HG02588 (cell line): ENCODE data around the gene BICD2.
A peak's percentile ranks its signal among the peaks of the same experiment; 100 is the strongest.

Experiments
- ATAC-seq: cut with Tn5 transposase; IDR thresholded peaks from one replicate; pipeline ENCODE4 v1.9.1; 2021; ENCODE audit warnings: mild to moderate bottlenecking, moderate library complexity; ENCODE audit not compliant: unreplicated experiment

BICD2 gene

DNA sequence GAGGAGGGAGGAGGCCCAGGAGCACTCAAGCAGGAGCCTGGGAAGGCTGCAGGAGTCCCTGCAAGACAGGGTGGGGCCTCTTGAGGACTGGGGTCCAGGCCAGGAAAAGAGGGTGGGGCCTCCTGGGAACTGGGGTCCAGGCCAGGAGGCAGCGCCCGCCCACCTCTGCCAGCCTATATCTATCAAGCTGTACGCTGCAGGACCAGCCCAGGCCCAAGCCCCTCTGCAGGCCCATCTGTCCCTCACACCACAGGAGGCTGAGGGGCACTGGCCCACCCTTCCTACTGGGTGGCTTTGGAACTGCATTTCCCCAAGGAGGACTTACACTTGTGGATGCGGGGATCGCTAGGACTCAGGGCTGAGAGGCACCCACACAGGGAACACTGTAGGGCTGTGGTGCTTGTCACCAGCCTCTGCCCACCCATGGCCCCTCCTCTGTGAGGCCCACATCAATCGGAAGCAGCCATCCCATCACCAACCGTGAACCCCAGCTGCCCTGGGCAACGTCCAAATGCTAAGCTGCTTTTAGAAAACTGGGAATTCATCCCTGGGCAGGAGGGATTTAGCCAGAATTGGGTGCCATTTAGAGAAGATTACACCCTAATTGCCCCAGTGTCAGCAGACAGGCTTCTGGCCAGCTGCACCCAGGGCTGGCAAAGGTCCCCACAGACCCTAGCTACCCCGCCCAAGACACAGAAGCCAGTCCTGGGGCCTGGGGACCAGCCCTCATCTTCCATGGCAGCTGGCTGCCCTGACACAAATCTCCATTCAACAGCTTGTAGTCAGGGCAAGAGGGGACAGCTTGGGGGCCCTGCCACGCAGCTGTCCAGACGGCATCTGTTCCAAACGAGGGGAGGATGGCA lies 15.3 kb downstream of the BICD2 start:
- ATAC-seq = no peak

GRCh38 chr9:92748233-92748497 lies 16.5 kb downstream of the BICD2 start:
- no peak for ATAC-seq

DNA sequence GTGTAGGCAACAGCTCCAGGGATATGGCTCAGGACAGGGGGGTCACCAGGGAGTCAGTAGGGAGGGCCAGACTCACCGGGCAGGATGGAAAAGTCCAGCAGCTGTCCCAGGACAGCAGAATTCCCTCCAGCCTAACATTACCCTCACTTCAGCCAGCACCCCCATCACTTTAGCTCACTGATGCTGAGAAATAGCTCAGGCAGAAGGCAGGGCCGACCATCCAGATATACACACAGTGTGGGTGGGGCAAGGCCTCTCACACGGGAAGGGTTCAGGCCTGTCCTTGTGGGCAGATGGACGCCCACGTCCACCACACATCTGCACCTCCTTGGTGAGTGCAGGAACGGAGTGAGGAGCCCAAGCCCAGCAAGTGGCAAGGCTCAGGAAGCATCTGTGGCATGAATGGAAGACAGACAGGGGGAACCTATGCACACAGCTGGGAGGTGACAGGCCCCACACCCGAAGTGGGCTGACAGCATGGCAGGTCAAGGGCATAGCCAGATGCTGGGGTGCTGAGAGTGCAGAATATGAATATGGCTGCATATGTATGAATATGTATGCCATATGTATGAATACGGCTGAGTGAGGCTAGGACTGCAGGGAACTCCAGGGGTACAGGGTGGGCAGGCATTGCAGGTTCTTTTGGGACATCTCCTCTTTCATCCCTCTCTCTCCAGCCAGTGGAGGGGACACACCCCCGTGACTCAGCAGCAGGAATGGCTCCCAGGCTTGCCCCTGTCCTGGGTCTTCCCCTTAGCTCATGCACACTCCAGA lies 17.0 kb downstream of the BICD2 start:
- no peak for ATAC-seq

DNA sequence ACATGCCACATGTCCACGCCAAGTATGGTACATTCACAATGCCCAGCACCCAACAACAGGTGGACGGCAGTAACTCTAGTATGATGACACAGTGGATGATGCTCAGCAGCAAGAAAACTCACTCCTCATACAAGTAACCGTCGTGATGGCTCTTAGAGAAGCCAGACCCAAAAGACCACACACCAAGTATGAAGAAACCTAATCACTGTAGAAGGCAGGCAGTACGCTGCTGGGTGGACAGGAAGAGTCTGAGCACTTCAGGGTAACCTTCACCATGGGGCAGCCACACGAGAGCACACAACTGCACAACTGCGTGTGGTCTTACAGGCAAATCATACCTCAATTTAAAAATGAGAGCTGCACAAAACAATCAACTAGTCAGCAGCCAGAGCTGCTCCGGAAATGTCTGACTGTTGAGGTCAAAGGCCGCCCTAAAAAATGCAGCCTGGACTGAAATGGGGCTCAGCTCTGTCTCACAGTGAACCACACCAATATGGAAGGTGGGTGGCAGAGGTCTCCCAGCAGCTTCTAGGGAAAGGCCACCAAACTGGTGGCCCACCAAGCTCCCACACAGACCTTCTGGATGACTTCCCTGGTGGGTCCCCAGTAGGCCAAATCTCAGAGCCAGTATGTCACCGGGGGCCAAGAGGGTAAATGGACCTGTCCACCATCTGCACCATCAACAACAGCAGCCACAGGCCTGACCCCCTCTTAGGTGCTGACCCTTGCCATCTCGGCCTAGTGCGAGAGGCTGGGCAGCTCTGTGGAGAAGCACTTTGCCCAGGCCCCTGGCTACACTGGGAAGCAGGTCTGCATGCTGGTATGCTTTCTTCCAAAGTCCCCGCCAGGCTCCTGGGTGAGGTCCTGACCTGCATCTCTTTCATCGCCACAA lies 17.8 kb downstream of the BICD2 start:
- ATAC-seq = no peak

- ATAC-seq = no peak
Observed at GRCh38 chr9:92745881-92746280, 18.8 kb downstream of the BICD2 start.

DNA sequence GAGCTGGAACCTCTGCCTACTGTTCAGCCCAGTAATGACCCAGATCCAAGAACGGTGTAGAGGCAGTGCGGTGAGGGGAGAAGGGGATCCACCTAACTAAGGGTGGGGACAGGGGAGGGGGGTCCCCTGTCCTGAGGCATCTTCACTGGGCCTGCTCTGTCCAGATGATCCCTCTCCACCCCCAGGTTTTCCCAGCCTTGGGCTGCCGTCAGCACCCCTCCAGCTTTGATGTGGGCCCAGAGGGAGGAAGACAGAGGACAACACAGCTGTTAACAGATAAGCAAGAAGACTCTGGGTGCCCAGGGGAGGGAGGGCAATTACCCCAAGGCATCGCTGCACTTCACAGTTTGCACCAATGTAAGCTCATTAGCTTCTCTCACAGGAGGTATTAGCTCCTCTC lies 19.3 kb downstream of the BICD2 start:
- no peak for ATAC-seq

- ATAC-seq = no peak
Observed at GRCh38 chr9:92740969-92741368, 23.7 kb downstream of the BICD2 start.

DNA sequence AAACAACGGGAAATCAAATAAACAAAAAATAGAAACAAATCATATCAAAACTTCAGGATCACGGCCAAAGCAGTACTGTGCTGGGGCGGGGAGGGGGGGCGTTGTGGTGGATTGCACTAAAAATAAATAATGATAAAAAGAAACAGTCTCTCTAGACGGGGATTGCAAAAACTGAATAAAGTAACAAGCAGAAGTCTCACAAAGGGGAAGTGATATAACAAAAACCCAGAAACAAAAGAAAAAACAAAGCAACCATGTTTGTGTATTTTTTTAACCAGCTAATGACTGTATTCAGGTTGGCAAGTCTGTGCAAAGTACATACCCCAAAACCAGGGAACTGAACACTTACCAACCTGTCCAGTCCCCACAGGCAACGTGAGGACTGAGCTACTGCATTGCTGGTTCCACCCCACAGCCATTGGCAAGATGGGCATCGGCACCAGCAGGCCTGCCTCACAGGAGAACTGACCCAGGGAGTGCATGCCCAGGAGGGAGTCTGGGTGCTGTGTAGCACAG lies 24.1 kb downstream of the BICD2 start:
- ATAC-seq = peak; percentile 59

DNA sequence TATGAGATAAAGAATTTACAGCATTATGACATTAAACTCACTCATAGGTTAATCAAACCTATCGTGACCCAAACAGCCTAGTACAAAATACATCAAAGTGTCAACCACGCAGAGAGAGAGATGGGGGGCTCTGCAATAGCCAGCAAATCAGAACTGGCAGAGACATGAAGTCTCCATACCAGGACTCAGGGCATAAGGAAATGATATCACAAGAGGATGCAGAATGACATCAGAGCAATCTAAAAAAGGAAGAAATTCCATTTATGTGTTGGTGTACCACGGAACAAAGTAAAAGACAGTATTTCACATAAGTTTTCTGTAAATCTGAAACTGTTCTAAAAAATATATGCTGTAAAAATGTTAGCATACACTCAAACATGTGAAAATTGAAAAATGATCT lies 24.6 kb downstream of the BICD2 start:
- no peak for ATAC-seq

GRCh38 chr9:92739346-92739970 lies 25.2 kb downstream of the BICD2 start:
- ATAC-seq = no peak

DNA sequence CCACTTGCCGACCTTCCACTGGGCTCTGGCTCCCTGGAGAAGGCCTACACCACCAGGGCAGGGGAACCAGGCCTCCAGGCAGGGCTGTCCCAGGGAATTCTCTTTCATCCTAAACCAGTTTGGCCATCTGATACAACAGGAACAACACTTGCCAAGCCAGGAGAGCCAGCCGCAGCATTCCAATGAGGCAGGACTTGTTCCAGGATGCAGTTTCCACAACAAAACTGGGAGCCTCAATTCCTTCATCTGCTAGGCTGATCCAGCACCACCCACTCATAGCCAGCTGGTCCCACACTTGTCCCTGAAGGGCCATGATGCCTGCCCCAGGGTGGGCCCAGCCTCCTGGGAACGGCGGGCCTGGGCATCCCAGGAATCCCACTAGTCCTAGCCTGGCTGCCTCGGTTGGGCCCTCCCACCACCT lies 26.0 kb downstream of the BICD2 start:
- no peak for ATAC-seq

- ATAC-seq = no peak
Observed at GRCh38 chr9:92737611-92738299, 26.9 kb downstream of the BICD2 start.

DNA sequence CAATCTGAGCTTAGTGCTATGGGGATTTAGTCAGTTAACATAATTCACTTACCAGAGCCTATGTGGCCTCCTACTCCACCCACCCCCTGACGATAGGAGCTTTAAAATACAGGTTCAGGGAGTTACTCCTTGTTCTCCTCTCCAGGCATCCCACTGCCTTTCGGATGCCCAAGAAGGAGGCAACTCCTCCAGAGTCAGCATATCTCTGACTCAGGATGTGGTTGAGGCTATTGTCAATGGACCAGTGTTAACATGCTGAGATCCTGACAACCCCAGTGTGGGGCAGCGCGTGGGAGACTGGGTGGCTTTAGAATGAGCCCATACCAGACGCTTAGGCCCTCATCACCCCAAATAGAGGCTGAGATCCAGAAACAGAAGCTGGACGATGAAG lies 27.4 kb downstream of the BICD2 start:
- ATAC-seq = no peak

DNA sequence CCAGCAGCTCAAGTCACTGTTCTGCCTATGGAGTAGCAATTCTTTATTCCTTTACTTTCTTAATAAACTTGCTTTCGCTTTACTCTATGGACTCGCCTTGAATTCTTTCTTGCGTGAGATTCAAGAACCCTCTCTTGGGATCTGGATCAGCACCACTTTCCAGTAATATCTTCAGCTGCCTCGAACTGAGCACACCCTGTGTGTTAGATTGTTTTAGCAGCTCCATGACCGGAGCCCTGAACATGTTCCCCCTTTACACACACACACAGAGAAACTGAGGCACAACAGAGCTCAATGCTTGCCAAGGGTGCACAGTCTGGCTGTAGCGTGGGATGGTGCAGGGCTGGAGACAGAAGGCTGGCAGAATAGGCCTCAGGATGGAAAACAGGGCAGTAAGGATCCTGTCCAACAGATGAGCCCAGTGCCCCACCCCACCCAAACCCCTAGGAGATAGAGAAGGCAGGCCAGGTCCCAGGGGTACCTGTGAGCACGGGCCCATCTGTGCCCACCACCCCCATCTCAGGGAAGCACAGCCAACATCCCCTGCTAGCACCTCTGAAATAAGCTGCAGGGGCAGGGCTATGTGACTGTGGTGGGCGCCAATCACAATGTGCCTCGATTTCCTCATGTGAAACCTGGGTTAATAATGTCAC lies 27.9 kb downstream of the BICD2 start:
- ATAC-seq = no peak

- ATAC-seq = no peak
Observed at GRCh38 chr9:92735636-92736562, 28.7 kb downstream of the BICD2 start.

GRCh38 chr9:92734931-92735635 lies 29.6 kb downstream of the BICD2 start:
- no peak for ATAC-seq

- ATAC-seq = no peak
Observed at GRCh38 chr9:92730897-92731296, 33.7 kb downstream of the BICD2 start.

DNA sequence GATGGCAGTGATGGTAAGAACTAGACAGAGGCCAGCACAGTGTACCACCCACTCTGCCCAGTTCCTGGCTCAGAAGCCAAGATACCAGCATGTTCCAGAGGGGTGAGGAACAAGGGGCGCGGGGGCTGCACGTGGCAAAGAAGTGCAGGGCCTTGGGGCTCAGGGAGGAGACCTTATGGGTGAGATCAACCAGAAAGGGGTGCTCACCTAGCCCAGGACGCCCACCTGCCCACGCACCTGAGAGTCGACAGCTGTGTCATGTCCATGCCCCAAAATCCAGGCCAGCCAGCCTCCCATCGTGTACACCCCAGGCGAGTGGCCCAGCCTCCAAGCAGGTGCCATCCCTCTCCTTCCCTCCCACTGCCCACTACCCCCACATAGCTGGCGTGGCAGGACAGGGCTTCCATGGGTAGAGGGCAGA lies 34.9 kb downstream of the BICD2 start:
- ATAC-seq = no peak
